KMS-11 (cell line): ENCODE measurements around the gene WIZ.
"Not testable (repeated sequence)": the region's sequence is repeated elsewhere in the genome, so short reads cannot be mapped to it uniquely, and the experiment has no call there.

Experiments used
- H2AFZ ChIP-seq: fragments of 200-600 bp; sonication (generic); 2 replicates; pipeline ENCODE4 v1.6.1; 2016; ENCODE audit warnings: antibody characterized with exemption, mixed run types, low read depth
- H3K27ac ChIP-seq: fragments of 200-600 bp; sonication (generic); 2 replicates; pipeline ENCODE4 v1.6.1; 2016; ENCODE audit warnings: mild to moderate bottlenecking, mixed run types
- H3K27me3 ChIP-seq: fragments of 200-600 bp; sonication (generic); 2 replicates; pipeline ENCODE4 v1.6.1; 2017; ENCODE audit warnings: mild to moderate bottlenecking, low read depth, mixed run types, moderate library complexity; ENCODE audit not compliant: insufficient read depth
- H3K36me3 ChIP-seq: fragments of 200-600 bp; sonication (generic); 2 replicates; pipeline ENCODE4 v1.6.1; 2017; ENCODE audit warnings: mild to moderate bottlenecking, mixed run types; ENCODE audit not compliant: insufficient read depth
- H3K4me1 ChIP-seq: fragments of 200-600 bp; sonication (generic); 2 replicates; pipeline ENCODE4 v1.6.1; 2016; ENCODE audit warnings: mild to moderate bottlenecking, low read depth, mixed run types; ENCODE audit not compliant: poor library complexity, severe bottlenecking
- H3K4me2 ChIP-seq: fragments of 200-600 bp; sonication (generic); 2 replicates; pipeline ENCODE4 v1.7.0; 2016; ENCODE audit warnings: mild to moderate bottlenecking, mixed run types
- H3K4me3 ChIP-seq: fragments of 200-600 bp; sonication (generic); IDR thresholded peaks from 2 replicates; pipeline ENCODE4 v1.6.1; 2017; ENCODE audit warnings: low read depth, low read length, mixed read lengths; ENCODE audit not compliant: insufficient read depth
- H3K79me2 ChIP-seq: fragments of 200-600 bp; sonication (generic); 2 replicates; pipeline ENCODE4 v1.6.1; 2016; ENCODE audit warnings: low read depth, mixed run types; ENCODE audit not compliant: insufficient read depth
- H3K9ac ChIP-seq: fragments of 200-600 bp; sonication (generic); 2 replicates; pipeline ENCODE4 v1.6.1; 2016; ENCODE audit warnings: mild to moderate bottlenecking, mixed run types
- H4K20me1 ChIP-seq: fragments of 200-600 bp; sonication (generic); 2 replicates; pipeline ENCODE4 v1.6.1; 2016; ENCODE audit warnings: mild to moderate bottlenecking, mixed run types; ENCODE audit not compliant: insufficient read depth
- CTCF ChIP-seq: fragments of 200-600 bp; sonication (generic); conservative IDR thresholded peaks from 2 replicates; pipeline ENCODE4 v1.6.1; 2017; ENCODE audit warnings: low read depth, mild to moderate bottlenecking, antibody characterized with exemption, low read length, moderate library complexity, mixed read lengths

The WIZ gene

DNA sequence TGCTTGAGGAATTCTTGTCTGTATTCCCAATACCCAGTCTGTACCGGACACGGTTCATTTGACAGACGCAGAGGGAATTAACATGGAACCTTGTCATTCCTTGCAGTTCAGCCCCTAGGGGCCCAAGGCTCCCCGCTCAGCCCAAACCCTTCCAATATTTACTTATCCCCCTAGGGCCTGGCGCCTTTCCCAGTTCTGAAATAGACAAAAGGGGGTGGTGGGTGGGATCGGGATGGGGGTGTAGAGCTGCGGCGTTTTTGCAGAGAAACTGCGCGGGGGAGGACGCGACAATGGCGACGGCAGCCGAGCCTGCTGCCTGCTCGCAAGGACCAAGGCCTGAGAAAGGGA, 31.6 kb downstream of the WIZ start:
- Histone ChIP-seq H2AFZ (peak overlapping the region; percentile 44; the same call in 1 of the 2 replicates), H3K4me2 (peak overlapping the region; percentile 99), H3K36me3 (no peaks in the 10 kb centered on the region), H3K27me3 (no peaks in the 10 kb centered on the region), H4K20me1 (no peaks in the 10 kb centered on the region), H3K4me3 (no peak overlapping the region), H3K4me1 (peaks cover 30% of the 10 kb centered on the region), H3K9ac (peak overlapping the region; percentile 93), H3K79me2 (peaks cover 55% of the 10 kb centered on the region), H3K27ac (peak overlapping the region; percentile 60)
- no peak for TF ChIP-seq CTCF

DNA sequence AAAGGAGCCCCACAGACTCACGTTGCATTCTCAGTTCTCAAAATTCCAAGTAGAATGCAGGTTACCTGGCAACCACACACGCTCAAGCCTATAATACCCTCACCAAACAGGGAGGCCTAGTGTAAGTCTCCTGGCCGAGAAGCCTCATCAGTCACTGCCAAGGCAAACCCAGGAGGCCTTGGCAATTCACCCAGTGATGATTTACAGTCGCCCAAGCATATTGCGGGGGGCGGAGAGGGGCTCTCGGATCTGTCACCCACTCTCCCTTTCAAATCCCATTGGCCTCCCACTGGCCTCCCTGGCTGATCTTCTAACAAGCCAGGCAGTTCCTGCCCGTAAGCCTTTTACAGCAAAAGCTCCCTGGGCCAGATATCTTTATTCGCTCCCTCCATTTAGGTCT, 32.1 kb downstream of the WIZ start:
- peak overlapping the region; percentile 60; the same call in 1 of the 2 replicates for H3K27ac ChIP-seq
- H3K4me1 ChIP-seq = peaks cover 36% of the 10 kb centered on the region
- peak overlapping the region; percentile 99 for H3K4me2 ChIP-seq
- TF ChIP-seq CTCF = no peak
- no peaks in the 10 kb centered on the region for H3K36me3 ChIP-seq
- H3K4me3 ChIP-seq = no peak overlapping the region
- peak overlapping the region; percentile 93 for H3K9ac ChIP-seq
- peaks cover 60% of the 10 kb centered on the region for H3K79me2 ChIP-seq
- no peaks in the 10 kb centered on the region for H3K27me3 ChIP-seq
- no peak overlapping the region for H2AFZ ChIP-seq
- no peaks in the 10 kb centered on the region for H4K20me1 ChIP-seq

- H4K20me1 ChIP-seq = 0 out of 2 replicates have a peak, but pooled peaks cover 14% of the 10 kb centered on the region
- TF ChIP-seq CTCF = no peak
- no peak overlapping the region for H3K4me2 ChIP-seq
- peaks cover 46% of the 10 kb centered on the region for H3K4me1 ChIP-seq
- peaks cover 99% of the 10 kb centered on the region for H3K79me2 ChIP-seq
- no peak overlapping the region for H3K9ac ChIP-seq
- no peak overlapping the region; the same call in 1 of the 2 replicates for H3K27ac ChIP-seq
- no peaks in the 10 kb centered on the region for H3K27me3 ChIP-seq
- H2AFZ ChIP-seq = no peak overlapping the region
- no peaks in the 10 kb centered on the region for H3K36me3 ChIP-seq
- no peak overlapping the region for H3K4me3 ChIP-seq
These were observed 36.9 kb downstream of the WIZ start for GRCh38 chr19:15412832-15413231.

- H3K4me3 ChIP-seq, H3K9ac ChIP-seq, H3K36me3 ChIP-seq, H3K27me3 ChIP-seq, H3K4me2 ChIP-seq, H3K27ac ChIP-seq, H2AFZ ChIP-seq: not testable (repeated sequence)
- peaks cover 99% of the 10 kb centered on the region for H3K79me2 ChIP-seq
- H4K20me1 ChIP-seq = peaks cover 14% of the 10 kb centered on the region; the same call in 1 of the 2 replicates
- peaks cover 38% of the 10 kb centered on the region for H3K4me1 ChIP-seq
These were observed 38.4 kb downstream of the WIZ start for GRCh38 chr19:15411351-15411750.

GRCh38 chr19:15404780-15405211, 45.0 kb downstream of the WIZ start:
- no peaks in the 10 kb centered on the region for H3K36me3 ChIP-seq
- no peak overlapping the region for H3K4me2 ChIP-seq
- H4K20me1 ChIP-seq = peaks cover 11% of the 10 kb centered on the region; the same call in 1 of the 2 replicates
- H3K4me3 ChIP-seq = no peak overlapping the region
- H3K79me2 ChIP-seq = peaks cover 80% of the 10 kb centered on the region
- no peak overlapping the region for H3K9ac ChIP-seq
- H2AFZ ChIP-seq = no peak overlapping the region
- H3K27ac ChIP-seq = no peak overlapping the region
- H3K27me3 ChIP-seq = no peaks in the 10 kb centered on the region
- peaks cover 6% of the 10 kb centered on the region for H3K4me1 ChIP-seq
- TF ChIP-seq CTCF = no peak
